Adrenal gland (tissue), 12 donors: ENCODE results near the gene VTCN1. TPM values are rescaled to one million over a fixed set of nuclear protein-coding genes. Genes with fewer than 3 reads are reported as not detected.

Experiments used
- DNase-seq, 7 donors: peaks; one replicate each; pipeline ENCODE4 v3.0.0-alpha.2; 2019 to 2020
- H3K27ac ChIP-seq, 5 donors: fragments of 200-600 bp; sonication (generic) in 4 of 5; 1 replicate in 3 of 5; 2 replicates in 2 of 5; pipeline versions ENCODE4 v1.5.1 to v1.8.0; 2016 to 2020; ENCODE audit warnings: mild to moderate bottlenecking in 1 of 5
- H3K27me3 ChIP-seq: fragments of 200-600 bp; 2 replicates; pipeline ENCODE4 v1.8.0; 2021
- H3K36me3 ChIP-seq, 2 donors: fragments of 200-600 bp; replicated peaks in 1 of 2; 1 replicate in 1 of 2; 2 replicates in 1 of 2; pipeline versions ENCODE4 v1.5.1 to v1.8.0; 2018 to 2022
- H3K4me1 ChIP-seq, 2 donors: fragments of 200-600 bp; replicated peaks in 1 of 2; 1 replicate in 1 of 2; 2 replicates in 1 of 2; pipeline versions ENCODE4 v1.5.1 to v1.8.0; 2018 to 2021
- H3K4me3 ChIP-seq, 4 donors: fragments of 200-600 bp; sonication (generic) in 3 of 4; one replicate each; pipeline ENCODE4 v1.5.1; 2016 to 2018
- H3K9me3 ChIP-seq, 3 donors: fragments of 200-600 bp; sonication (generic) in 1 of 3; replicated peaks in 1 of 3; 1 replicate in 2 of 3; 2 replicates in 1 of 3; pipeline versions ENCODE4 v1.5.1 to v1.8.0; 2016 to 2021
- POLR2A ChIP-seq, 2 donors: fragments of 450-650 bp; IDR thresholded peaks; one replicate each; pipeline ENCODE4 v1.6.1; 2017; ENCODE audit warnings: antibody characterized with exemption in 2 of 2, mild to moderate bottlenecking in 2 of 2, moderate library complexity in 1 of 2
- WGBS, 4 donors: extraction: QIAGEN DNeasy Blood & Tissue Kit in 2 of 4; methylation state at CpG; one replicate each; pipeline versions ENCODE4 v1.1.5 to v1.1.7; 2013 to 2017; 5-methylcytosine and 5-hydroxymethylcytosine counted together
- intact Hi-C, 2 donors: fragments of 100-400 bp; cut with DNase I; formaldehyde crosslinking; loops; one replicate each; pipeline versions ENCODE4 v1.14.1 to v1.15.0; 2022 to 2023
- polyA plus RNA-seq, 3 donors: library from polyadenylated mRNA; stranded (reverse); fragments of 200-250 nt in 2 of 3; fragments of 350-450 nt in 1 of 3; fragmentation: Illumina TruSeq in 1 of 3; extraction: RNeasy Lipid Tissue Mini Kit (QIAGEN cat#74804) in 1 of 3; gene quantifications; one replicate each; pipeline ENCODE4 v1.2.3, GENCODE V29; 2013 to 2014
- total RNA-seq, 9 donors: library from RNA; depleted of rRNA in 4 of 9; stranded (reverse); fragments of >200 nt in 4 of 9; fragments of 120-200 nt in 1 of 9; fragmentation: NEBNext Ultra II Directional in 1 of 9; extraction: Animal tissue kit (Norgen Biotek cat#: 25700) in 1 of 9; gene quantifications; one replicate each; pipeline versions ENCODE4 v1.1.0 to v1.2.4, GENCODE V29; 2013 to 2023
- TF ChIP-seq, protein P1 (sequence below), 6 experiments: fragments of 450-650 bp in 4 of 6; fragments of 200-600 bp in 2 of 6; sonication (generic) in 1 of 6; IDR thresholded peaks; 1 replicate in 5 of 6; 2 replicates in 1 of 6; pipeline versions ENCODE4 v1.5.1 to v1.8.0; 2016 to 2021; ENCODE audit warnings: antibody characterized with exemption in 6 of 6, mild to moderate bottlenecking in 2 of 6, moderate library complexity in 1 of 6
- donor health status: healthy with polysubstance abuse.
- donor health status: Bipolar disorder and iron deficiency.
- donor health status: DM: yes; HTN: yes; CAD: no.
- donor health status: DM: no; HTN: no; CAD: no.
- donor health status: DM: no; HTN: no; CAD: no.
- donor health status: DM: yes; HTN: yes; CAD: no.

VTCN1 gene
- total and polyA plus RNA-seq, 12 donors = 0.11 TPM; not detected in 11

DNA sequence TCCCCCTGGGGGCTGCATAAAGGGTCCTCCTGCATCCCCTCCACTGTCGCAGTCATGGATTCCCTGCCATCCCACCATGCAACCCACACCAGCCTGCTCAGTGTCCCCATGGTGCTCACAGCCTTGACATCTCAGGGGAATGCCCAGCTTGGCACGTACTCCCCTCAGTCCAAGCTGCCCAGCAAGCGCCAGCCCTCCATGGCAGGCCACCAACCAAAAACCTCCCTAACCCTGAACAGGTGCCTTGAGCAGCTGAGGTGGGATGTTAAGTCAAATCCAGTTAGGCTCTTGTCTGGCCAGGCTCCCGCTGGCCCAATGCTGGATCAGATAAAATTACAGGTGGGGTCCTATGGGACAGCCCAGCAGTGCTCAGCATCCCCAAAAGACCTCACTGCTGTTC lies 341 bp downstream of the VTCN1 start:
- intact Hi-C loops = no loop called here
- DNase-seq = no peak
- no peaks in the 10 kb centered on the region for H3K27me3 ChIP-seq
- H3K4me1 ChIP-seq = no peaks in the 10 kb centered on the region
- no peaks in the 10 kb centered on the region for H3K9me3 ChIP-seq
- no peak for TF ChIP-seq POLR2A (IDR thresholded peaks at IDR 0.05)
- TF ChIP-seq, protein P1, sequence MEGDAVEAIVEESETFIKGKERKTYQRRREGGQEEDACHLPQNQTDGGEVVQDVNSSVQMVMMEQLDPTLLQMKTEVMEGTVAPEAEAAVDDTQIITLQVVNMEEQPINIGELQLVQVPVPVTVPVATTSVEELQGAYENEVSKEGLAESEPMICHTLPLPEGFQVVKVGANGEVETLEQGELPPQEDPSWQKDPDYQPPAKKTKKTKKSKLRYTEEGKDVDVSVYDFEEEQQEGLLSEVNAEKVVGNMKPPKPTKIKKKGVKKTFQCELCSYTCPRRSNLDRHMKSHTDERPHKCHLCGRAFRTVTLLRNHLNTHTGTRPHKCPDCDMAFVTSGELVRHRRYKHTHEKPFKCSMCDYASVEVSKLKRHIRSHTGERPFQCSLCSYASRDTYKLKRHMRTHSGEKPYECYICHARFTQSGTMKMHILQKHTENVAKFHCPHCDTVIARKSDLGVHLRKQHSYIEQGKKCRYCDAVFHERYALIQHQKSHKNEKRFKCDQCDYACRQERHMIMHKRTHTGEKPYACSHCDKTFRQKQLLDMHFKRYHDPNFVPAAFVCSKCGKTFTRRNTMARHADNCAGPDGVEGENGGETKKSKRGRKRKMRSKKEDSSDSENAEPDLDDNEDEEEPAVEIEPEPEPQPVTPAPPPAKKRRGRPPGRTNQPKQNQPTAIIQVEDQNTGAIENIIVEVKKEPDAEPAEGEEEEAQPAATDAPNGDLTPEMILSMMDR (IDR thresholded peaks at IDR 0.05) = no peak
- no peak overlapping the region for H3K4me3 ChIP-seq
- H3K27ac ChIP-seq = no peak overlapping the region
- 87 to 100% (median 91%) methylated on average over 2 to 4 of the region's 4 CpGs; no CpG with 5 or more reads in 1 of the 4 donors for WGBS, 4 donors
- no peaks in the 10 kb centered on the region for H3K36me3 ChIP-seq

DNA sequence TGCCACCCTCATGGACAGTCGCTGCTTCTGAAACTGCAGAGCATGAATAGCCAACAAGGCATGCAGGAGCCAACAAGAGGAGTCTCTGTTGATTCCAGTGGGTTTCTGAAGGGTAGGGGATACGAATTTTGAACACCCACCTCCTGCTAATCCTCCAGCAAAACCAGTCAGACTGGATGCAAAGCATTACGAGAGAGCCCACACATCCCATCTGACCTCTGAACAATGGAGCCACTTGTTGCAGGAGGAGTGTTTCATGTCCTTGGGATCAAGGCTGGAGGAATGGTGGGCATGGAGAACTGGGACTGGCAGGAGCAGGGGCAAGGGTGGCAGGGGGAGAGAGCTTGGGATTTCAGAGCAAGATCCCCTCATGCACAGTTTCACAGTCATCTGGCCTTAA lies 1.6 kb downstream of the VTCN1 start:
- no peak for TF ChIP-seq POLR2A (IDR thresholded peaks at IDR 0.05)
- TF ChIP-seq, protein P1 (IDR thresholded peaks at IDR 0.05) = no peak
- Histone ChIP-seq H3K4me1 (no peaks in the 10 kb centered on the region), H3K27me3 (no peaks in the 10 kb centered on the region), H3K4me3 (no peak overlapping the region), H3K9me3 (no peaks in the 10 kb centered on the region), H3K36me3 (no peaks in the 10 kb centered on the region), H3K27ac (no peak overlapping the region)
- WGBS, 4 donors = 31 to 75% (median 71%) methylated on average over 2 to 3 of the region's 3 CpGs
- DNase-seq = no peak
- intact Hi-C loops = no loop called here

DNA sequence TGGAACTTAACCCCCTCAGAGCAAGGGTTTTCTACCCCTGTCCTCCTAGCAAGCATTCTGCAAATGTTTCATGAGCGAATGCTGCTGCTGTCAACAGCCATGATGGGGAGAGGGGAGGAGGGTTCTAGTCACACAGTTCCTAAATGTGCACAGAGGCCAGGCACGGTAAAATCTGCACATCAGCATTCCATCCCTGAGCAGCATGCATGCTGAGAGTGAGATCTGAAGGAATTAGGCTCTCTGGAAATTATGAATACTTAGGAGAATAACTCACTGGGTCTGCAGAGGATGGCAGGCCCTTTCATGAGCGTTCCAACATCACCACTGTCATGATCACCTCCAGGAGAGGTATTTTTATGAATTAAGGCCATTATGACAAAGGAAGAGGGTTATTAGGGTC lies 2.1 kb downstream of the VTCN1 start:
- no peak for DNase-seq
- no peak overlapping the region for H3K27ac ChIP-seq
- no peaks in the 10 kb centered on the region for H3K36me3 ChIP-seq
- no peak overlapping the region for H3K4me3 ChIP-seq
- H3K9me3 ChIP-seq = no peaks in the 10 kb centered on the region
- intact Hi-C loops = no loop called here
- no peaks in the 10 kb centered on the region for H3K27me3 ChIP-seq
- no peak for TF ChIP-seq POLR2A (IDR thresholded peaks at IDR 0.05)
- TF ChIP-seq, protein P1 (IDR thresholded peaks at IDR 0.05) = no peak
- no peaks in the 10 kb centered on the region for H3K4me1 ChIP-seq
- WGBS, 4 donors = 70 to 92% (median 86%) methylated on average over 2 to 3 of the region's 3 CpGs

DNA sequence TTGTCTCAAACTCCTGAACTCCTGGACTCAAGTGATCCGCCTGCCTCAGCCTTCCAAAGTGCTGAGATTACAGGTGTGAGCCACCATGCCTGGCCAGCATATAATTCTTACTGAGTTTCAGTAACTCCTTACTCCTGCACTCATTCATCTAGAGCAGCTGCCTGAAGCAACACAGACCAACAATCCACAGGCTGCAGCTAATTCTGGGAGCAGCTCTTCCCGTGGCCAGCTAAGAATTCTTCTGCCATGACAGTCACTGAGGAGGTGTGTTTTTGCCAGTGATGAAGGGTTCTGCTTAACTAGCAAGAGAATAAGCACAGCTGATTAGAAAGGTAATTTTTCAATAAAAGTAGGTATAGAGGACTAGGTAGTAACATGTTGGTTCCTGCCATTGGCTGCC lies 5.4 kb downstream of the VTCN1 start:
- TF ChIP-seq, protein P1 (IDR thresholded peaks at IDR 0.05) = no peak
- TF ChIP-seq POLR2A (IDR thresholded peaks at IDR 0.05) = no peak
- WGBS, 4 donors = 38 to 81% (median 72%) methylated on average over 2 of the region's 2 CpGs
- intact Hi-C loops = no loop called here

More for the DNA sequence above, 5.4 kb downstream of the VTCN1 start:
- no peaks in the 10 kb centered on the region for H3K36me3 ChIP-seq
- no peak overlapping the region for H3K27ac ChIP-seq
- no peaks in the 10 kb centered on the region for H3K4me1 ChIP-seq
- H3K4me3 ChIP-seq = no peak overlapping the region
- no peaks in the 10 kb centered on the region for H3K27me3 ChIP-seq
- no peak for DNase-seq
- no peaks in the 10 kb centered on the region for H3K9me3 ChIP-seq
